Measurements from ENCODE around the gene OAS3. TPM values are rescaled to one million over a fixed set of nuclear protein-coding genes. Genes with fewer than 3 reads are reported as not detected.

Gene OAS3
- total RNA-seq (ENCODE audit: unreplicated experiment): not detected
- long read RNA-seq: 0 reads

- Mint-ChIP-seq H3K27ac (ENCODE audit: unreplicated experiment) (no peak within 1 kb of the TSS), H3K9me3 (ENCODE audit: unreplicated experiment) (no peaks in the 10 kb centered on the region), H3K4me3 (ENCODE audit: unreplicated experiment) (peak within 1 kb of the TSS; percentile 65), H3K4me1 (ENCODE audit: low read depth, unreplicated experiment) (no peaks in the 10 kb centered on the region), H3K27me3 (ENCODE audit: unreplicated experiment) (peaks cover 4% of the 10 kb centered on the region), H3K36me3 (ENCODE audit: unreplicated experiment) (no peaks in the 10 kb centered on the region)
- no peak for TF ChIP-seq CTCF (IDR thresholded peaks at IDR 0.05; ENCODE audit: partially characterized antibody, unreplicated experiment)
- peak; percentile 32 for DNase-seq
Measured at GRCh38 chr12:112937741-112938719, at the start of gene OAS3. TSS of gene OAS3 (plus strand) at chr12:112938474. CDS start at chr12:112938531, 57 bp downstream.

GRCh38 chr12:112891093-112892024 is 46.9 kb upstream of the OAS3 start:
- Mint-ChIP-seq H3K36me3 (ENCODE audit: unreplicated experiment) (no peaks in the 10 kb centered on the region), H3K4me3 (ENCODE audit: unreplicated experiment) (no peak overlapping the region), H3K27ac (ENCODE audit: unreplicated experiment) (no peak overlapping the region), H3K9me3 (ENCODE audit: unreplicated experiment) (peaks cover 2% of the 10 kb centered on the region), H3K27me3 (ENCODE audit: unreplicated experiment) (no peaks in the 10 kb centered on the region), H3K4me1 (ENCODE audit: low read depth, unreplicated experiment) (peaks cover 3% of the 10 kb centered on the region)
- DNase-seq: no peak
- TF ChIP-seq CTCF (IDR thresholded peaks at IDR 0.05; ENCODE audit: partially characterized antibody, unreplicated experiment): no peak

- no peak for TF ChIP-seq CTCF (IDR thresholded peaks at IDR 0.05; ENCODE audit: partially characterized antibody, unreplicated experiment)
- no peak for DNase-seq
- Mint-ChIP-seq H3K4me3 (ENCODE audit: unreplicated experiment) (no peak overlapping the region), H3K4me1 (ENCODE audit: low read depth, unreplicated experiment) (peaks cover 4% of the 10 kb centered on the region), H3K36me3 (ENCODE audit: unreplicated experiment) (no peaks in the 10 kb centered on the region), H3K27ac (ENCODE audit: unreplicated experiment) (no peak overlapping the region), H3K27me3 (ENCODE audit: unreplicated experiment) (no peaks in the 10 kb centered on the region), H3K9me3 (ENCODE audit: unreplicated experiment) (no peaks in the 10 kb centered on the region)
Measured at GRCh38 chr12:112892856-112893255, 45.4 kb upstream of the OAS3 start.

GRCh38 chr12:112894128-112894527 is 44.1 kb upstream of the OAS3 start:
- H3K4me1 Mint-ChIP-seq (ENCODE audit: low read depth, unreplicated experiment): peaks cover 4% of the 10 kb centered on the region
- H3K4me3 Mint-ChIP-seq (ENCODE audit: unreplicated experiment): no peak overlapping the region
- no peaks in the 10 kb centered on the region for H3K9me3 Mint-ChIP-seq (ENCODE audit: unreplicated experiment)
- DNase-seq: no peak
- no peaks in the 10 kb centered on the region for H3K27me3 Mint-ChIP-seq (ENCODE audit: unreplicated experiment)
- H3K27ac Mint-ChIP-seq (ENCODE audit: unreplicated experiment): no peak overlapping the region
- TF ChIP-seq CTCF (IDR thresholded peaks at IDR 0.05; ENCODE audit: partially characterized antibody, unreplicated experiment): no peak
- no peaks in the 10 kb centered on the region for H3K36me3 Mint-ChIP-seq (ENCODE audit: unreplicated experiment)
